Lower leg skin (tissue), 3 donors: Measurements from ENCODE around the gene LY6G6D.

Source experiments
- CTCF ChIP-seq, 3 donors: fragments of 450-650 bp; IDR thresholded peaks; one replicate each; pipeline ENCODE4 v1.5.1; 2016; ENCODE audit warnings: antibody characterized with exemption in 3 of 3, mild to moderate bottlenecking in 3 of 3, moderate library complexity in 2 of 3
- POLR2A ChIP-seq, 2 donors: fragments of 450-650 bp; IDR thresholded peaks; one replicate each; pipeline ENCODE4 v1.6.1; 2016 to 2017; ENCODE audit warnings: antibody characterized with exemption in 2 of 2, mild to moderate bottlenecking in 1 of 2, moderate library complexity in 1 of 2

GRCh38 chr6:31713465-31713864 is 1.7 kb upstream of the LY6G6D start:
- TF ChIP-seq CTCF (IDR thresholded peaks at IDR 0.05) (no peak), POLR2A (IDR thresholded peaks at IDR 0.05) (no peak)
